Mucosa of gallbladder (tissue), 1 donor: Measurements from ENCODE around the gene TM9SF1. TPM values are rescaled to one million over a fixed set of nuclear protein-coding genes. Genes with fewer than 3 reads are reported as not detected.
"Not testable (repeated sequence)": the region's sequence is repeated elsewhere in the genome, so short reads cannot be mapped to it uniquely, and the experiment has no call there.

ENCODE experiments used
- DNase-seq: peaks from one replicate; pipeline ENCODE4 v3.0.0-alpha.2; 2020; ENCODE audit warnings: low spot score
- total RNA-seq: library from RNA; stranded (reverse); gene quantifications from one replicate; pipeline ENCODE4 v1.2.1, GENCODE V29; 2021
- donor health status: DM: no; HTN: no; CAD: no.

The TM9SF1 gene
- total RNA-seq, 1 donor from 2014 or later: 94.1 TPM

DNA sequence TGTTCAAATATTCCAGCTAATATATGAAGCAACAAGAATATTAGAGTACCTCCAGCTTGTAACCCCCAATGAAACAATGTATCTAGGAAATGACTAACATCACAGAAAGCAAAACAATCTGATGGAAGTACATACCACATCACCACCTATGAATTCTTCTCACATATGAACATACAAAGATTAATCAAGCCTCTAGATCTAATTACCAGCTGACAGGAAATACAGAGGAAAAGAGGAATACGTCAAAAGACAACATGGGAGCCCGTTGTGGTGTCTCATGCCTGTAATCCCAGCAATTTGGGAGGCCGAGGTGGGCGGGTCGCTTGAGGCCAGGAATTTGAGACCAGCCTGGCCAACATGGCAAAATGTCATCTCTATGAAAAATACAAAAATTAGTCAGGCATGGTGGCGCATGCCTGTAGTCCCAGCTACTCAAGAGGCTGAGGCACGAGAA, 29.4 kb upstream of the TM9SF1 start:
- DNase-seq: no peak

DNA sequence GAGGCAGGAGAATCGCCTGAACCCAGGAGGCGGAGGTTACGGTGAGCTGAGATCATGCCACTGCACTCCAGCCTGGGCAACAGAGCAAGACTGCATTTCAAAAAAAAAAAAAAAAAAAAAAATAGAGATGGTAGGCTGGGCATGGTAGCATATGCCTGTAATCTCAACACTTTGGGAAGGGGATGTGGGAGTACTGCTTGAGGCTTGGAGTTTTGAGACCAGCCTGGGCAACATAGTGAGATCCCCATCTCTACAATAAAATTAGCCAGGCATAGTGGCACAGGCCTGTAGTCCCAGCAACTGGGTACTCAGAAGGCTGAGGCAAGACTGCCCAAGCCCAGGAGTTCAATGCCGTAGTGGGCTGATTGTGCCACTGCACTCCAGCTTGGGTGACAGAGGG, 27.7 kb upstream of the TM9SF1 start:
- DNase-seq: not testable (repeated sequence)

DNA sequence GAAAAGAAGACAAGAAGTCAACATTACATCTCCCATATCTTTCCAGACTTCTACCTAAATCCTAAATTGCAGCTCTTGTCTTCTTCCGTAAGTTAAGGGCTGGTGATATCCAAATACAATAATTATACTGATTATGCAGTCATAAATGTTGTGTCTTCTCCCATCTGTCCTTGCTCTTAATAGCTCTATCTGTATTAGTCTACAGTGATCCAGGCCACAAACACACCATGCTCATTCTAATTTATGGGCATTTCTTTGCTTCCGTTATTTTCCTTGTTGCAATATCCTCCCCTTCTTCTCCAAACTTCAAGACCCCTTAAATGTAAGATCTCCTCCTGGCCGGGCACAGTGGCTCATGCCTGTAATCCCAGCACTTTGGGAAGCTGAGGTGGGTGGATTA, 24.3 kb upstream of the TM9SF1 start:
- DNase-seq: no peak

DNA sequence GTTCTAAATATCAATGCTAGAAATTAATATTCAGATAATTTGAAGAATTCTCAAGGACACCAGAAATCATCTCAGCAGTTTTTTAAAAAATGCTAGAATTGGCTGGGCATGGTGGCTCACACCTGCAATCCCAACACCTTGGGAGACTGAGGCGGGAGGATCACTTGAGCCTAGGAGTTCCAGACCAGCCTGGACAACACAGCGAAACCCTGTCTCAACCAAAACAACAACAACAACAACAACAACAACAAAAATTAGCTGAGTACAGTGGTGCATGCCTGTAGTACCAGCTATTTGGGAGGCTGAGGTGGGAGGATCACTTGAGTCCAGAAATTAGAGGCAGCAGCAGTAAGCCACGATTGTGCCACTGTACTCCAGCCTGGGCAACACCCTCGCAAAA, 23.8 kb upstream of the TM9SF1 start:
- DNase-seq: no peak

DNA sequence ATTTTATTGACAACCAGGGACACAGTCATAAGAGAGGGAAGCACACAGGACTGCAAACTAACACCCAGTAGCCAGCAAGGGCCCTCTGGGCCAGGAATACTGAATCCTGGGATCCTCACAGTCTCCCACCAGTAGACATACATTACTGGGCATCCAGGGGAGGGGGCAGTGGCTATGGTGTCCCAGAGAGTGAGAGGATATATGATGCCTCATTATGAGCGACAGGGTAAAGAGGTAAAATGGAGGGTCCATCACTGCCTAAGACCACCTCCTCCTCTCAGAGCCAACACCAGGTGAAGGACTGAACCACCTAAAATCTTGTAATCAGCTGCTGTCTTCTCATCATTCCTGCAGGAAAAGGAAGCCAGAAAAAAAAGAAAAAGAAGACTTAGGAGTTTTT, 21.6 kb upstream of the TM9SF1 start:
- not testable (repeated sequence) for DNase-seq

DNA sequence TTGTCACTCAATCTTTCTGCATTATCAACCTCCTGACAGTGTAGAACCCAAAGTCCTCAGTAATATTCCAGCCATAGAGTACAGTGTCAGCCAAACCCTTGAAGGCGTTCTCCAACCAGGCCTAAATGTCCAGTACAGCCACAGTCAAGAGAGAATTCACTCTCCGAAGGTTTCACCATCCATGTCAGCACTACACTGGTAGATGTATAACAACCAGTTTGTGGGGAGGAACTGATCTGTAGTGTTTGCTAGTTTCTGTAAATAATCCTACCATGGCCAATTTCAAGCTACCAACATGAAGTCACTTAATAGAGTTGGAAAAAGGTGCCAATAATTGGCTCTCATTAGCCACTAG, 21.1 kb upstream of the TM9SF1 start:
- no peak for DNase-seq

DNA sequence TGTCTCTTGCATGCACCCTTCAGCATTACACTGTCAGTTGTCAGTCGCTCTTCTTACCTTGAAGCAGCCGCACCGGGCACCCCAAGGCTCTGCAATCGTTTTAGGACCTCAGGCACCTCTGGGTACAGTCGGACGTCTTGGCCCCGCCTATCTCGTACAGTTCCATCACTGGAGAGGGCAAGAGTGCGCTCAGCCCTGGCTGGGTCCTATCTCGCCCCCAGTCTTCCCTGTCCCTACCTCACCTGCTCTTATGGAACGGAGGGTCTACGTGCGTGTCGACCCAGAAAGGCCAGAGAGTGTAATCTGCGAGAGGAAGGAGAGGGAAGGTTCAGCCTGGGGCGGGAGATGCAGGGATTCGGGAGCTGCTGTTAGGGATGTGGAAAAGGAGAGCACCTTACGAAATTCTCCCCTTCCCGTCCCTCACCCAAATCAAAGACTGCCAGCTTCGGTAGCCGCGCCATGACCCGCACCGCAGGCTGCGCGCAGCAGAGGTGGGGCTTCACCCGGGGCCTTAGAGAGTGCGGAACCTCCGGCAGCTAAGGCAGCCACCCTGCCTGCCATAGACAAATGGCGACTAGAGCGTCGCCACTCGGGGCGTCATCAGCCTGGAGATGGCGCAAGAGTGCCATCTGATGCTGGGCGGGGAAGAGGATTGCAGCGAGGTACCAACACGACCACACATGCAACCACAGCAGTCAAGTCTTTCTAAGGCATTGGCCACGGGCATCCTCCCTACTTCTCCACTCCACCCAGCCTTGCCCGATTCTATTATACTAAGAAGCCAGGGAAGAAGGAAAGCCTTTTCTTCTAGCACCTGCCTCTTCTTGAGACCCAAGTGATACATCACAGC, 20.5 kb upstream of the TM9SF1 start, which contains the start of gene MDP1:
MDP1 (minus strand) TSS at position 572 of the 850 bp plus-strand sequence; CDS start at position 461, 111 bp downstream.
- DNase-seq: peak; percentile 87

DNA sequence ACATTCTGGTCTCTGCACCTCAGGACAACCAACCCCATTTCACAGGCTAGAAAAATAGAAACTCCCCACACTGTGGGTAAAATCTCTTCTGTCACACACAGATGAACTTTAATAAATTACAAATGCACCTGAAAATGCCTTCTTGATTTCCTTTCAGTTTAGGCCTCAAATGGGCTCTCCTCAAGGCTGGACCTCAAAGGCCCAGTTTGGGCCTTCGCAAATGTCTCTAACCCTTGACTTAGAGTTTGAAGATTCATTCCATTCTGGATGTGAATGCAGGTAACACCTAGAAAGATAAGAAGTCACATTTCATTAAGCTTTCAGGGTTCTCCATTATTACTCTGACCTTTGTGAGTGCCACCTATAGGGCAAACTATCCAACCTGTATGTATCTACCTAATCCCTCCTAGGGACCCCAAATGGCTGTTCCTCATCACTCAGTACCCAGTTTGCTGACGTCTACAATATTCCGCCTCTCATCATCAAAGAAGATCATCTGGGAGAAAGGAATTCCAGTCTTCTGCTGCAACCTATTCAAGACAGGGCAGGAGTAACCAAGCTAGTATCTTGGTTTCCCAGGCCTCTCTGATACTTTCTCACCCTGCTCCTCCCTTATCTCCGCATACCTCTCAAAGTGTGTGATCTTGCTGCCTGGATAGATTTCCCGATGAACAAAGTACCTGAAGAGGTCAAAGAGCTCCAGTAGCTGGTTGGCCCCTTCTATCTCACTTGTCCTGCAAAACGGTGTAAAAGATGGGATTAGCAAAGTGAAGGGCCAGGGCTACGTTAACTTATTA, 18.8 kb upstream of the TM9SF1 start:
- no peak for DNase-seq

DNA sequence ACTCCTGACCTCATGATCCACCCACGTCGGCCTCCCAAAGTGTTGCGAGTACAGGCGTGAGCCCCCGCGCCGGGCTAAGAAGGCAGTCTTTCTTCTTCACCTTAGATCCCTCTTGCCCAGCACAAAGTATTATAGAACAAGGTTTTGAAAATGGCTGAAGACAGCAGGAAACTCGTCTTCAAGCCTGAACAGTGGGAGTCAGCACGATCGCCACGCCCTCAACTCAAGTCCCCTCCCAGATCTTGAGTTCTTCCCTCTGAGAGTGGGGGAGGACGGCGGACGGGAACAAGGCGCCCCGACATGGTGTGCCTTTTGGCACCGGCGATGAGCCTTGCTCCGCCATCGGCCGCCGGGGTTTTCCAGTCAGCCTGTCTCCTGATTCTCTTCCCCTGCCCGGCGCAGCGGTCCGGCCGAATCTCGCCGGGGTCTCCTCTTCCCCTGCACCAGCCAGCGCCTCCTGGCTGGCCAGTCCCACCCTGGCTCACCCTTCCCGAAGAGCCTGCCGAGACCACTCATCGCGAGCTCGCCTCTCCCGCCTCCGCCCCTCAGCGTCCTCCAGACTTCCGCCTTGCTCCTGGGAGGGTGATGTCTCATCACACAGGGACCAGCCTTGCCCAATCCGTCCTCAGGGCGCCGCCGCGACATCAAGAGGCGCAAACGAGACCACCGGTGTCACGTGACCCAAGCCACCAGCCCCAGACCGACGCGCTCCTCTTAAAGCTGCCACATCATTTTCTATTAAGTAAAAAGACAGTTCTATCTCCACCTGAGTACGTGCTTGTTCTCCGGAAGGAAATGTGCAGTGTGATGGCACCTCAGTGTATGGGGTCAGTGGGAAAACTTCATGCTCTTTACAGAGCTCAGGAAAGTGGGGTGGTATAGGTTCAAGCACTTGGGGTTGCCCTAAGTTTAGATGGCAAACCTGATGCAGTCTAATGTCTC, 18.0 kb upstream of the TM9SF1 start, which contains the start of gene CHMP4A:
CHMP4A (minus strand) TSS at position 565 of the 942 bp plus-strand sequence; CDS start at position 516, 49 bp downstream.
- DNase-seq: peak; percentile 97

DNA sequence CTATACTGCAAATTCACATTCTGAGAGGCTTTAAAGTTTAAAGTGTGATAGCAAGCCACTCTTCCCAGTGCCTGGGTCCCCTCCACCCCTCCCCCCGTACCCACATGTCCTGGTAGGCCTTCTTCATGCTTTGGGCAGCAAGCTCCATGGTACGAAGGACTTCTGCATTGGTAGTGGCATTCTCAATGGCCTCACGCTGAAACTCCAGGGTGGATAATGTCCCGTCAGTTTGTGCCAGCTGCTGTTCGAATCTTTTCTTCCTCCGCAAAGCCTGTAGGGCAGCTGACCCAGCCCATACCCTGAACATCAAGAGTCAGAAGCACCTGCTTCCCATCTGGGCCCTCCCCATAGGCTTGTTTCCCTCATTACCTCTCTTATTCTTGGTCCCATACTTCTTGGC, 16.1 kb upstream of the TM9SF1 start:
- DNase-seq: no peak

DNA sequence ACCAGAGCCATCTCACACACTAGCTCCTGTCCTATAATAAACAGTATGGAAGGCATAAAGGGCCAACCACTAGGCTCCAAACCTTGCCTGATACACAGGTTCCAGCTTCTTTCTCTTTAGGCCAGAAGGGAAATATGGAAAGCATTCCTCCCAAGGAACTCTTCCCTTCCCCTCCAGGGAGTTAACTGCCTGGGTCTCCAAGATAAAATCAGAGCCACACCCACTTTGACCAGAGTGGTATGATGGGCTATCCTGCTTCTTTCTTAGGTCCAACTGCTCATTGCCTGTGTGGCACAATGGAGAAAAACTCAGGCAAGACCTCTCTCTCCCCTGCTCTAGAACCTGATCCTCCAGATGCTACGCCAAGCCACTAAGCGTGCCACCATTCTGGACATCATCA, 12.4 kb upstream of the TM9SF1 start:
- no peak for DNase-seq

DNA sequence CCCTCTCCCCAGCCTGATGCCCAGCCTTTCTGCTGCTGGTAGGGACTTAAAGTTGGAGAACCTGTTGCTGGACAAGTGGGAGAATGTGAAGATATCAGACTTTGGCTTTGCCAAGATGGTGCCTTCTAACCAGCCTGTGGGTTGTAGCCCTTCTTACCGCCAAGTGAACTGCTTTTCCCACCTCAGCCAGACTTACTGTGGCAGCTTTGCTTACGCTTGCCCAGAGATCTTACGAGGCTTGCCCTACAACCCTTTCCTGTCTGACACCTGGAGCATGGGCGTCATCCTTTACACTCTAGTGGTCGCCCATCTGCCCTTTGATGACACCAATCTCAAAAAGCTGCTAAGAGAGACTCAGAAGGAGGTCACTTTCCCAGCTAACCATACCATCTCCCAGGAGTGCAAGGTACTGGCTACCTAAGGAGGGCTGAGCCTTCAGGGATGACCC, 11.9 kb upstream of the TM9SF1 start:
- no peak for DNase-seq

DNA sequence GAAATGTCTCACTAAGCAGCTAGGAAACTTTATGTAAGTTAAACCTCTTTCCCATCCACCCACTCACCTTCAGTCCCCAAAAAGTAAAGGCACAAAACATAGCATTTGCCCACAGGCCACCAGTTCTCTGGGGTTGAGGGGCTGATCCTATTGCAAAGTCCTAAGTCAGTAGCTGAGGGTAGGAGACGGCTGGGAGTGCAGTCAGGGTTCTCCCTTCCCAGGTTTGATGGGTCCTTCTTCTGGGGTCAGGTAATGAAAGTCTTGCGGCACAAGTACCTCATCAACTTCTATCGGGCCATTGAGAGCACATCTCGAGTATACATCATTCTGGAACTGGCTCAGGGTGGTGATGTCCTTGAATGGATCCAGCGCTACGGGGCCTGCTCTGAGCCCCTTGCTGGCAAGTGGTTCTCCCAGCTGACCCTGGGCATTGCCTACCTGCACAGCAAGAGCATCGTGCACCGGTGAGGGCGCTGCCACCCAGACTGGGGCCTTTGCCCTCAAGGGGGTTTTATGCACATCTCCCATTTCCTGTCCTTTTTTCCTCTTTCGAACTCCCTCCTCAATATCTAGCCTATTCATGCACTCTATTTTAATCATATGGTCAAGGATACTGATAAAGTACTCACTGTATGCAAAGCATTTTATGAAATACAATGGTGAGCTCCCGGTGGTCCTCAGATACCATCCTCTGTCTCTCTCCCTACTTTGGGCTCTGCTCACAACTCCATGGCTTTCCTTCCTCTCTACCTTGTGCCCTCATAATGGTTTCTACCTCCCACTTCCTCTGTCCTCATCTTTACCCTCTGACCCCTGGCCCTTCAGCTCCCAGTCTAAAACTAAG, 11.2 kb upstream of the TM9SF1 start:
- no peak for DNase-seq

DNA sequence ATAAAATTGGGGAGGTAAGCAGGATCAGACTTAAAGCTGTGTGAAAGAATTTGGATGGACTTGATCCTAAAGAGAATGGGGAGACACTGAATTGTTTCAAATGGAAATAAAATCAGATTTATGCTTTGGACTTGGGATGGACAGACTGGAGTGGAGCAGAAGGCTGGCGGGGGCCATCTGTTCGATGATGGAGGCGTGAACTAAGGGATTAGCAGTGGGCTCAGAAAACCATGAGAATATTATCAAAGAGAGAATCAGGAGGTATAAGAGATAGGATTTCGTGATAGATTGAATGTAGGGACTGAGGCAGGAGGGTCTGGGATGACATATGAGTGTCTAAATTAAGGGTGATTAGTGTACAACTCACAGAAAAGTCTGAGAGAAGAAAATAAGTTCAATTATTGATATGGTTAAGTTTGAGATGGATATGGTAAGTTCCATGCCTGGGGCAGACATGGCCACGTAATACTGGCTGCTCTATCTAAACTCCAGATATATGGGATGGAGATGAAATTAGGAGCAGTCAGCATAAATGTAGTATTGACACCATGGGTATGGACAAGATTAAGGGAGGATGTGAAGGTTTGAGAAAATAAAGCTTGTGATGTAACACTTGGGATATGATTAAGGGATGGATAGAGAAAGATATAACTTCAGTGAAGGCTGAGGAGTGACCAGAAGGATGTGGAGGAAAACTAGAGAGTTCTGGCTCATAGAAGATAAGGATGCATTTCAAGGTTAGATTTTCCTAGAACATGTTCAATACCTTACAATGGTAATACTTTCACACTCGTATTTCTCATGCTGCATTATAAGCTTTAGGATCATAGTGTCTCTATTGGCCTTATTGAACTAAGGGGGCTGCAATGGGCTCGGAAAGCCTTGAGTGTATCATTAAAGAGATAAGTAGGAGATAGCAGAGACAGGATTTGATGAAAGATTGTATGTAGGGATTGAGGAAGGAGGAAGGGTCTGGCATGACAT, 9.2 kb upstream of the TM9SF1 start:
- DNase-seq: no peak

DNA sequence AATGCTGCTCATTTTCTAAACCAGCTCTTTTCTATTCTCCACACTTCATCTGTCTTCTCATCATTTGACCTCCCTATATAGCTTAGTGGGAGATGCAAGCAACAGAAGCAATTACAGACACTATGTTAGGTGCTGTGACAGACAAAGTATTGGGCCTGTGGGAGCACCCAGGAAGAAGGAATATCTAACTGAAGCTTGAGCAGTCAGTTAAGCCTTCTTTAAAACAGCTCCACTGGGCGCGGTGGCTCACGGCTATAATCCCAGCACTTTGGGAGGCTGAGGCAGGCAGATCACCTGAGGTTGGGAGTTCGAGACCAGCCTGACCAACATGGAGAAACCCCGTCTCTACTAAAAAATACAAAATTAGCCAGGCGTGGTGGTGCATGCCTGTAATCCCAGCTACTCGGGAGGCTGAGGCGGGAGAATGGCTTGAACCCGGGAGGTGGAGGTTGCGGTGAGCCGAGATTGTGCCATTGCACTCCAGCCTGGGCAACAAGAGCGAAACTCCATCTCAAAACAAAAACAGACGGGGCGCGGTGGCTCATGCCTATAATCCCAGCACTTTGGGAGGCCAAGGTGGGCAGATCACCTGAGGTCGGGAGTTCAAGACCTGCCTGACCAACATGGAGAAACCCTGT, 8.1 kb upstream of the TM9SF1 start:
- not testable (repeated sequence) for DNase-seq

DNA sequence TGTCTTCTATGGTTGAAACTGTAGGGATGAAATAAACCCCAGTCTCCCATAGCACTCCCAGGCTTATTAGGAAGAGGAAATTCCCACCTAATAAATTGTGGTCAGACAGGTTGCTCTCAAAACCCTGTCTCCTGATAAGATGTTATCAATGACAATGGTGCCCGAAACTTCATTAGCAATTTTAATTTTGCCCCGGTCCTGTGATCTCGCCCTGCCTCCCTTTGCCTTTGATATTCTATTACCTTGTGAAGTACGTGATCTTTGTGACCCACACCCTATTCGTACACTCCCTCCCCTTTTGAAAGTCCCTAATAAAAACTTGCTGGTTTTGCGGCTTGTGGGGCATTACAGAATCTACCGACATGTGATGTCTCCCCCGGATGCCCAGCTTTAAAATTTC, 7.3 kb upstream of the TM9SF1 start:
- not testable (repeated sequence) for DNase-seq

DNA sequence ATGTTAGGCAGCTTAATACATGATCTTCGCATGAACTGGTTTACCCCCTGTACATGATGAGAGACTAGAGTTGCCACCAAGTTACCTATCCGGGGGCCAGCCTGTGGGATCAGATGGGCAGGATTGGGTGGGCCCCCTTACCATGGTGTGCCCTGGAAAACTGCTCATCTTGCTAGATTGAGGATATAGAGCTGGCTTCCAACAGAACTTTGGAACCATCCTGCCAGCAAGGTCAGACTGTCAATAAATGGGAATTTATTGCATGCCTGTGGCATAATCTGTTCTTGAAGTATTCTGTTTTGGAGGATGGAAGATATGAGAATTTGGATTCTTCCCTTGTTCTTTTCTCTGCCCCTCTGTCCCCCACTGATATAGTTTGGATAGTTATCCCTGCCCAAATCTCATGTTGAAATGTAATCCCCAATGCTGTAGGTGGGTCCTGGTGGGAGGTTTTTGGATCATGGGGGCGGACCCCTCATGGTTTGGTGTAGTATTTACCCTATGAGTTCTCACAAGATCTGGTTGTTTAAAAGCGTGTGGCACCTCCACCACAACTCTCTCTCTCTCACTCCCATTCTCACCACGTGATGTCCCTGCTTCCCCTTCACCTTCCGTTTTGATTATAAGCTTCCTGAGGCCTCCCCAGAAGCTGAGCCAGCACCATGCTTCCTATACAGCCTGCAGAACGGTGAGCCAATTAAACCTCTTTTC, 3.7 kb upstream of the TM9SF1 start:
- no peak for DNase-seq

DNA sequence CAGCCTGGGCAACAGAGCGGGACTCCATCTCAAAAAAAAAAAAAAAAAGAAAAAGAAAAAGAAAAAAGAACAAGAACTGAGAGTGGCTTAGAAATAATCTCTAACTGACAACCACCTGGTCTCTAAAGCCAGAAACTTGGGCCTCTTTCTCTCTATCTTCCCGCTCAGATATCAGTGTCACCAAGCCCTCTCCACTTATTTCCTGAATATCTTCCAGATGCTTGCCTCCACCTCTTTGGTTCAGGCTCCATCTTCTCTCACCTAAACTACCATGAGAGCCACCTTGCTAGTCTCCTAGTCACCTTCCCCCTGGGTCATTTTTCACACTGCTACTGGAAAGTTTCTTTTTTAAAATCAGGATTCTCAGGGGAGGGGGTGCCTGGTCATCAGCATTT, 1.8 kb upstream of the TM9SF1 start:
- no peak for DNase-seq
